Ascending aorta (tissue), 2 donors: ENCODE measurements around the gene C3. TPM values are rescaled to one million over a fixed set of nuclear protein-coding genes. Genes with fewer than 3 reads are reported as not detected.
"Not testable (repeated sequence)": the region's sequence is repeated elsewhere in the genome, so short reads cannot be mapped to it uniquely, and the experiment has no call there.

Experiments
- DNase-seq, 2 donors: peaks; one replicate each; pipeline ENCODE4 v3.0.0-alpha.2; 2019; ENCODE audit warnings: low spot score in 2 of 2
- H3K27ac ChIP-seq, 2 donors: fragments of 200-600 bp; sonication (generic); one replicate each; pipeline ENCODE4 v1.5.1; 2016 to 2017; ENCODE audit warnings: mild to moderate bottlenecking in 1 of 2
- H3K27me3 ChIP-seq: fragments of 200-600 bp; sonication (generic); one replicate; pipeline ENCODE4 v1.5.1; 2017
- H3K36me3 ChIP-seq, 2 donors: fragments of 200-600 bp; sonication (generic); one replicate each; pipeline ENCODE4 v1.5.1; 2016
- H3K4me1 ChIP-seq, 2 donors: fragments of 200-600 bp; sonication (generic); one replicate each; pipeline ENCODE4 v1.5.1; 2016 to 2017; ENCODE audit warnings: mild to moderate bottlenecking in 1 of 2
- H3K4me3 ChIP-seq, 2 donors: fragments of 200-600 bp; sonication (generic); one replicate each; pipeline ENCODE4 v1.5.1; 2016 to 2017; ENCODE audit warnings: mild to moderate bottlenecking in 1 of 2
- H3K9me3 ChIP-seq, 2 donors: fragments of 200-600 bp; sonication (generic); one replicate each; pipeline ENCODE4 v1.5.1; 2016
- intact Hi-C: fragments of 100-400 bp; cut with DNase I; formaldehyde crosslinking; loops from one replicate; pipeline ENCODE4 v1.15.1; 2023
- total RNA-seq: library from RNA; depleted of rRNA; stranded (reverse); fragments of >200 nt; gene quantifications from one replicate; pipeline ENCODE4 v1.1.0, GENCODE V29; 2016
- TF ChIP-seq, protein P1 (sequence below), 3 experiments: fragments of 200-600 bp in 2 of 3; fragments of 450-650 bp in 1 of 3; sonication (generic) in 2 of 3; IDR thresholded peaks; one replicate each; pipeline ENCODE4 v1.5.1; 2016 to 2019; ENCODE audit warnings: antibody characterized with exemption in 3 of 3, mild to moderate bottlenecking in 1 of 3, moderate library complexity in 1 of 3

Gene C3
- total RNA-seq, 1 donor from 2014 or later: 2,421 TPM

DNA sequence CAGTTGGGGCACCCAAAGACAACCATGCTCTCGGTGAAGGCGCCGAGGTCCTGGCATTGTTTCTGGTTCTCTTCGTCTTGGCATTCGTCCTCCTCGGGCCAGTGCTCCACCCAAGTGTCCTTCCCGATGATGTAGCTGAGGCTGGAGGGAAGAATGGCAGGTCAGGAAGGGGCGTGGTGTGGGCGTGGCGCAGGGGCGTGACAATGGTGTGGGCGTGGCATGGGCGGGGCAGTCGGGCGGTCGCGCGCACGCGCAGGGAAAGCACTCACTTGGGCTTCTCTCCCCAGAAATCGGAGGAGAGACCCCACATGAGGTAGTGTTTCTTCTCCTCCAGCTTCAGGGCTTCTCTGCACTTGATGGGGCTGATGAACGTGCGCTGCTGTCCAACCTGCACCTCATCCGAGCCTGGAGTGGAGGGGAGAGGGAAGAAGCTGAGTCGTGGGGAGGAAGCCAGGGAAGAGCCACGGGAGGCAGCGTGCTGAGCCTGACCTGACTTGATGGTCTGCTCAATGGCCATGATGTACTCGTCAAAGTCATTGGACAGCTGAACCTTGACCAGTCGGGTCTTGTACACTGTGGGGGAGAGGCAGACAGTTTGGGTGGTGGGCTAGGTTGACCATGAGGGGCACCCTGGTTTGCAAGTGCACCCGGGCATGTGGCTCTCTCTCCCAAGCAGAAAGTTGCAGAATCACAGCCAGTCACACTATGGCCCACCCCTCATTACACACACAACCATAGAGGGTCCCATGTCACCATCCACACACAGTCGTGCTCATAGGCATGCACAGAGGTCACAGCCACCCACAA lies 42.4 kb downstream of the C3 start:
- H3K4me1 ChIP-seq: no peaks in the 10 kb centered on the region
- intact Hi-C loops: no loop called here
- no peaks in the 10 kb centered on the region for H3K9me3 ChIP-seq
- H3K4me3 ChIP-seq: no peak overlapping the region
- TF ChIP-seq, protein P1, sequence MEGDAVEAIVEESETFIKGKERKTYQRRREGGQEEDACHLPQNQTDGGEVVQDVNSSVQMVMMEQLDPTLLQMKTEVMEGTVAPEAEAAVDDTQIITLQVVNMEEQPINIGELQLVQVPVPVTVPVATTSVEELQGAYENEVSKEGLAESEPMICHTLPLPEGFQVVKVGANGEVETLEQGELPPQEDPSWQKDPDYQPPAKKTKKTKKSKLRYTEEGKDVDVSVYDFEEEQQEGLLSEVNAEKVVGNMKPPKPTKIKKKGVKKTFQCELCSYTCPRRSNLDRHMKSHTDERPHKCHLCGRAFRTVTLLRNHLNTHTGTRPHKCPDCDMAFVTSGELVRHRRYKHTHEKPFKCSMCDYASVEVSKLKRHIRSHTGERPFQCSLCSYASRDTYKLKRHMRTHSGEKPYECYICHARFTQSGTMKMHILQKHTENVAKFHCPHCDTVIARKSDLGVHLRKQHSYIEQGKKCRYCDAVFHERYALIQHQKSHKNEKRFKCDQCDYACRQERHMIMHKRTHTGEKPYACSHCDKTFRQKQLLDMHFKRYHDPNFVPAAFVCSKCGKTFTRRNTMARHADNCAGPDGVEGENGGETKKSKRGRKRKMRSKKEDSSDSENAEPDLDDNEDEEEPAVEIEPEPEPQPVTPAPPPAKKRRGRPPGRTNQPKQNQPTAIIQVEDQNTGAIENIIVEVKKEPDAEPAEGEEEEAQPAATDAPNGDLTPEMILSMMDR (IDR thresholded peaks at IDR 0.05): no peak
- H3K36me3 ChIP-seq: no peaks in the 10 kb centered on the region
- H3K27ac ChIP-seq: no peak overlapping the region
- H3K27me3 ChIP-seq: no peaks in the 10 kb centered on the region
- no peak for DNase-seq

DNA sequence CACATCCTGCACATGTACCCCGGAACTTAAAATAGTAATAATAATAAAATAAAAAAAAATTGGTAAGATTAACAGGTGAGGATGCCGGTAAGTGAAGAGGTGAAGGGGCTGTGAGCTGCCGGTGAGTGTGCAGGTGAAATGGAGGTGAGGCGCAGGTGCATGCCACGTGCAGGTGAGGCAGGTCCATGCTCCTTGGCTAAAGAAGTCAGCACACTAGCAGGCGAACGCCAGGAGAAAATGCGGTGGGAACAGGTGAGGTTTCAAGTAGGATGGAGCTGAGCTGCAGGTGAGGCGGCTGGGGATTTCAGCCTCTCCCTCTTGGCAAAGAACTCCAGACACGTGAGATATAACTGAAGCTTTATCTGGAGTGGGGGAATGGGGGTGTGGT lies 43.0 kb downstream of the C3 start:
- Histone ChIP-seq H3K4me3 (no peak overlapping the region), H3K27ac (no peak overlapping the region), H3K4me1 (no peaks in the 10 kb centered on the region), H3K36me3 (no peaks in the 10 kb centered on the region), H3K27me3 (no peaks in the 10 kb centered on the region), H3K9me3 (no peaks in the 10 kb centered on the region)
- no peak for DNase-seq
- intact Hi-C loops: no loop called here
- TF ChIP-seq, protein P1 (IDR thresholded peaks at IDR 0.05): no peak

DNA sequence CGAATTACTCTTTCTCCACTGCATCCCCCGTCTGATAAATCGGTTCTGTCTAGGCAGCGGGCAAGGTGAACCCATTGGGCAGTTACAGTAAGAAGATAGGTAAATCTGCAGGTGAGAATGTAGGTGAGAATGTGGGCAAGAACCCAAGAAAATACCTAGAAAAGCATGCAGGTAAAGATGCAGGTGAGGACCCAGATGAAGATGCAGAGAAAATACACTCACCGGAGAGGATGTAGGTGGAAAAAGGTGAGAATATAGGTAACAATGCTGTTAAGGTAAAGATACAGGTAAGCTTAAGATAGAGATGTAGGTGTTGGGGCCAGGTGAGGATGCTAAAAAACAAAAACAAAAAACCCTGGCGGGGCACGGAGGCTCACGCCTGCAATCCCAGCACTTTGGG lies 44.2 kb downstream of the C3 start:
- Histone ChIP-seq H3K36me3 (no peaks in the 10 kb centered on the region), H3K27me3 (no peaks in the 10 kb centered on the region), H3K4me3 (no peak overlapping the region), H3K9me3 (no peaks in the 10 kb centered on the region), H3K4me1 (no peaks in the 10 kb centered on the region), H3K27ac (no peak overlapping the region)
- TF ChIP-seq, protein P1 (IDR thresholded peaks at IDR 0.05): no peak
- DNase-seq: no peak
- intact Hi-C loops: no loop called here

DNA sequence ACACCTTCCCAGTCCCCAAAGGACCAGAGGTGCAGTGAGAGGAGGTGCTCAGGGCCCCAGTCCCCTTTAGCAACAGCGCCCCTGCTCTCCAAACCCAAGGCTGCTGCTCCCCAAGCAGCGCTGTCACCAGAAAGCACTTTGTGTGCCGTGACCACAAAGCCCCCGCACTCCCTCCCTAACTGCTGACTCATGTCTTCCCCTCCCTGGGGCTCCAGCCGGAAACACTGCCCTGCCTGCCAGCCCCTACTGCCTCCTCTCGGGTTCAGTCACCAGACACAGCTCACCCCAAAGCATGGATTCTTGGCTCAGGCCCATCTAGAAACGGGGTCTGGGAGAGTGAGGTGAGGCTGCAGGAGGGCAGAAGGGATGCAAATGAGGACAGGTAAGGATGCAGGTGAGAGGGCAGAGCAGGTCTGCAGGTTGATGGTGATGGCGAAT lies 45.6 kb downstream of the C3 start:
- DNase-seq: peak; percentile 51 to 74
- H3K27me3 ChIP-seq: no peaks in the 10 kb centered on the region
- intact Hi-C loops: no loop called here

DNA sequence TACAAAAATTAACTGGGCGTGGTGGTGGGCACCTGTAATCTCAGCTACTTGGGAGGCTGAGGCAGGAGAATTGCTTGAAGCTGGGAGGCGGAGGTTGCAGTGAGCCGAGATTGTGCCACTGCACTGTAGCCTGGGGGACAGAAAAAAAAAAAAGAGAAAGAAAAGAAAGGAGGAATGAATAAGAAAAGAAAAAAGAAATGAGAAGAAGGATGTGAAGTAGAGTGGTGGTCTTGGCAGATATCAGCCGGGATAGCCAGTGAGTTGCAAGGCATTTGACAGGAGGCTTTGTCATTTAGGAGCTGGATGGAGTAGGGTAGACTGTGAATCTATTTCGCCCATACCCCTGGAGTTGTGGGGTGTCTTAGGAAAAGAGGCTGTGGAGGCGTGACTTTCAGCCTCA lies 46.0 kb downstream of the C3 start:
- H3K4me3 ChIP-seq, H3K36me3 ChIP-seq, H3K4me1 ChIP-seq, H3K27me3 ChIP-seq, H3K27ac ChIP-seq, intact Hi-C loops, H3K9me3 ChIP-seq, DNase-seq: not testable (repeated sequence)

More for the DNA sequence above, 45.6 kb downstream of the C3 start:
- TF ChIP-seq, protein P1 (IDR thresholded peaks at IDR 0.05): no peak
- Histone ChIP-seq H3K4me1 (no peaks in the 10 kb centered on the region), H3K9me3 (no peaks in the 10 kb centered on the region), H3K27ac (no peak overlapping the region), H3K4me3 (no peak overlapping the region), H3K36me3 (no peaks in the 10 kb centered on the region)

DNA sequence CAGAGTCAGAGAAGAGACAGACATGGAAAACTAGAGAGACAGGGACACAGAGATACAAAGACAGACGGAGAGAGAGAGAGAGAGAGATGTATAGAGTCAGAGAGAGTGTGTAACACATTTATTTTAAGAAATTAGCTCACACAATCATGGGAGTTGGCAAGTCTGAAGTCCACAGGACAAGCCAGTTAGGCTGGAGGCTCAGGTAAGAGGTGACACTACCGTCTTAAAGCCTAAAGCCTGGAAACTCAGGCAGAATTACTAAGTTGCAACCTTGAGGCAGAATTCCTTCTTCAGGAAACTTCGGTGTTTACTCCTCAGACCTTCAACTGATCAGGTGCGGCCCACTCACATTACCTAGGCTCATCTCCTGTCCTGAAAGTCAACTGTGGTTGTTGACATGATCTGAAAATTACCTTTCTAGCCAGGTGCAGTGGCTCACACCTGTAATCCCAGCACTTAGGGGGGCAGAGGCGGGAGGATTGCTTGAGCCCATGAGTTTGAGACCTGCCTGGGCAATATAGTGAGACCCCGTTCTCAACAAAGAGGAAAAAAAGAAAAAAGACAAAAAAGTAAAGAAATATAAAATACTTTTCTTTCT lies 47.7 kb downstream of the C3 start:
- H3K4me3 ChIP-seq: no peak overlapping the region
- no peak overlapping the region for H3K27ac ChIP-seq
- H3K4me1 ChIP-seq: no peaks in the 10 kb centered on the region
- TF ChIP-seq, protein P1 (IDR thresholded peaks at IDR 0.05): no peak
- no peaks in the 10 kb centered on the region for H3K36me3 ChIP-seq
- intact Hi-C loops: no loop called here
- no peak for DNase-seq
- H3K27me3 ChIP-seq: no peaks in the 10 kb centered on the region
- no peaks in the 10 kb centered on the region for H3K9me3 ChIP-seq
